SKM-1 treated with dmso at 0.1 percent for 144 hours (cell line): Measurements from ENCODE around the gene EIF4B.
"Not testable (repeated sequence)": the region's sequence is repeated elsewhere in the genome, so short reads cannot be mapped to it uniquely, and the experiment has no call there.

Experiments used
- DNase-seq: peaks from one replicate; lab custom pipeline; 2025; ENCODE audit not compliant: unreplicated experiment; lab: John Stamatoyannopoulos, UW

EIF4B gene

GRCh38 chr12:52992699-52993557, 13.3 kb upstream of the EIF4B start:
- no peak for DNase-seq

- DNase-seq = no peak
Observed at GRCh38 chr12:52993558-52993869, 12.7 kb upstream of the EIF4B start.

GRCh38 chr12:53004178-53004577, 2.1 kb upstream of the EIF4B start:
- no peak for DNase-seq

GRCh38 chr12:53004582-53004981, 1.7 kb upstream of the EIF4B start:
- DNase-seq = no peak

- DNase-seq = no peak
Observed at GRCh38 chr12:53005215-53005985, 856 bp upstream of the EIF4B start.

GRCh38 chr12:53006810-53007309, 604 bp downstream of the EIF4B start:
- peak; percentile 34 for DNase-seq

GRCh38 chr12:53007343-53007742, 1.1 kb downstream of the EIF4B start:
- DNase-seq = no peak

- DNase-seq = not testable (repeated sequence)
Observed at GRCh38 chr12:53008760-53009159, 2.5 kb downstream of the EIF4B start.

GRCh38 chr12:53010955-53011354, 4.7 kb downstream of the EIF4B start:
- no peak for DNase-seq

GRCh38 chr12:53011889-53012288, 5.6 kb downstream of the EIF4B start:
- no peak for DNase-seq

- DNase-seq = no peak
Observed at GRCh38 chr12:53012928-53013327, 6.7 kb downstream of the EIF4B start.

GRCh38 chr12:53014709-53015108, 8.5 kb downstream of the EIF4B start:
- DNase-seq = no peak

- no peak for DNase-seq
Observed at GRCh38 chr12:53025250-53025649, 19.0 kb downstream of the EIF4B start.

GRCh38 chr12:53027014-53027413, 20.8 kb downstream of the EIF4B start:
- not testable (repeated sequence) for DNase-seq

- DNase-seq = no peak
Observed at GRCh38 chr12:53031616-53032015, 25.4 kb downstream of the EIF4B start.

GRCh38 chr12:53033832-53034231, 27.6 kb downstream of the EIF4B start:
- DNase-seq = not testable (repeated sequence)

GRCh38 chr12:53034459-53034858, 28.2 kb downstream of the EIF4B start:
- DNase-seq = no peak

GRCh38 chr12:53036802-53037201, 30.5 kb downstream of the EIF4B start:
- DNase-seq = no peak

- DNase-seq = no peak
Observed at GRCh38 chr12:53039851-53040250, 33.6 kb downstream of the EIF4B start.

- DNase-seq = no peak
Observed at GRCh38 chr12:53042607-53043454, 36.6 kb downstream of the EIF4B start.

- no peak for DNase-seq
Observed at GRCh38 chr12:53044052-53044581, 37.9 kb downstream of the EIF4B start.
